Measurements from ENCODE around the gene U2SURP.

The U2SURP gene

GRCh38 chr3:142965581-142965980 lies 35.8 kb upstream of the U2SURP start:
- no peaks in the 10 kb centered on the region for H3K4me1 ChIP-seq (ENCODE audit: insufficient read depth, low read length)
- H3K27me3 ChIP-seq (ENCODE audit: insufficient read depth, low read length) = peaks cover 51% of the 10 kb centered on the region
- H3K4me3 ChIP-seq (ENCODE audit: low read length) = no peak overlapping the region
- H3K36me3 ChIP-seq (ENCODE audit: insufficient read depth, low read depth, low read length) = no peaks in the 10 kb centered on the region
- H3K9ac ChIP-seq (ENCODE audit: low read depth, low read length) = no peak overlapping the region
- H3K27ac ChIP-seq (ENCODE audit: low read length) = no peak overlapping the region
- H3K9me3 ChIP-seq (ENCODE audit: insufficient read depth, low read depth, low read length) = no peaks in the 10 kb centered on the region

DNA sequence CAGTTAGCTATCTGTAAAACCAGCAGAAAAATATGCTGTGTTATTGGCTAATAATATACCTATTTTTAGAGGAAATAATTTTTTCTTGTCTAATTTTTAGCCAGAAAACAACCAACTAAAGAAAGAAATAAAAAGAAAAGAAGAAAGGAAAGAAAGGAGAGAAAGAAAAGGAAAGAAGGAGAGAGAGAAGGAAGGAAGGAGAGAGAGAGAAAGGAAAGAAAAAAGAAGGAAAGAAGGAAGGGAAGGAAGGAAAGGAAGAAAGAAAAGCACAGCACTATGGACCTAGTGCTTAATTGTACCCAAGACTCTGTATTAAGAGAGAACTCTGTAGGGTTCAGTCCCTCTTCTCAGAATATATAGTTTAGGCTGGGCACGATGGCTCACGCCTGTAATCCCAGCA lies 34.6 kb upstream of the U2SURP start:
- Histone ChIP-seq H3K4me1 (ENCODE audit: insufficient read depth, low read length) (no peaks in the 10 kb centered on the region), H3K27me3 (ENCODE audit: insufficient read depth, low read length) (peaks cover 40% of the 10 kb centered on the region), H3K9ac (ENCODE audit: low read depth, low read length) (no peak overlapping the region), H3K27ac (ENCODE audit: low read length) (no peak overlapping the region), H3K9me3 (ENCODE audit: insufficient read depth, low read depth, low read length) (no peaks in the 10 kb centered on the region), H3K36me3 (ENCODE audit: insufficient read depth, low read depth, low read length) (no peaks in the 10 kb centered on the region), H3K4me3 (ENCODE audit: low read length) (no peak overlapping the region)

DNA sequence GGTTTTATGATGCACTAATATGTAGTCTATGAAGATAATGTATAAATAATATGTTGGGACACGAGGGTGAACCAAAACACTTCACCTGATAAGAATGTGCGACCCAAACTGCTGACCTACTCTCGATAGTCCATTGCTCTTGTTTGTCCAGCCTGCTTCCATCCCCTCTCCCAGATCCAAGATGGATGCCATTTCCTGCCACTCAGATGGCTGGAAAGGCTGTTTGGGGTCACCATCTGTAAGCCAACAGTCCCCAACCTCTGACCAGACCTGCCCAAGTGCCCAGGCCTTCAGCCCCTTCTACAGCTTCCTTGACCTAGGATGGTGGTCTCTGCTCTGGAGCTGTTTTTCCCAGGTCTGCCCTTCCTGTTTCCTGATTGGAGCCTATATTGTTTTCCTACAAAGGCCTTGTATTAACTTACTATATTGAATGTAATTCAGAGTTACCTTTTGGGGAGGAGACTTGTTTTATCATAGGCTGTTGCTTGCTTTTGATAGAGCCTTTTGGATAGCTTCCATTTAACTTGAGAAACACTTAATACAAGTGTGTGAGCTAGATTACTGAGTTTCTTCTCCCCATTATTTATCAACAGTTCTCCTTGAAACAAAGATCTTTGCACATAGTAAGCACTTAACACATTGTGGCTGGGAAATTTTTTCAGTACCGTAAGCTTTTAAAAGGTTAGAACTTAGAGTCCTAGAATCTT lies 32.9 kb upstream of the U2SURP start:
- H3K27me3 ChIP-seq (ENCODE audit: insufficient read depth, low read length) = peaks cover 26% of the 10 kb centered on the region
- H3K4me1 ChIP-seq (ENCODE audit: insufficient read depth, low read length) = no peaks in the 10 kb centered on the region
- H3K4me3 ChIP-seq (ENCODE audit: low read length) = no peak overlapping the region
- no peak overlapping the region for H3K27ac ChIP-seq (ENCODE audit: low read length)
- no peak overlapping the region for H3K9ac ChIP-seq (ENCODE audit: low read depth, low read length)
- H3K36me3 ChIP-seq (ENCODE audit: insufficient read depth, low read depth, low read length) = no peaks in the 10 kb centered on the region
- H3K9me3 ChIP-seq (ENCODE audit: insufficient read depth, low read depth, low read length) = no peaks in the 10 kb centered on the region

DNA sequence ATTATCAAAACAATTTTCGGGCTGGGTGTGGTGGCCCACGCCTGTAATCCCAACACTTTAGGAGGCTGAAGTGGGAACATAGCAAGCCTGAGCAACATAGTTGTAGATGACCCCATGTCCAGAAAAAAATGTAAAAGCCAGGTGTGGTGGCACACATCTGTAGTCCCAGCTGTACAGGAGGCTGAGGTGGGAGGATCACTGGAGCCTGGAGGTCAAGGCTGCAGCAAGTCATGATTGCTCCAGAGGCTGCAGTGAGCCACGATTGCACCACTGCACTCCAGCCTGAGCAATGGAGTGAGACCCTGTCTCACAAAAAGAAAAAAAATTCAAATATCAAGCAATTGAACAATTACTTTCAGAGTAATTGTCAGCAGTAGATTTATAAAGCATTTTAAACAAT lies 29.9 kb upstream of the U2SURP start:
- no peaks in the 10 kb centered on the region for H3K36me3 ChIP-seq (ENCODE audit: insufficient read depth, low read depth, low read length)

GRCh38 chr3:142972092-142972753 lies 29.1 kb upstream of the U2SURP start:
- Histone ChIP-seq H3K36me3 (ENCODE audit: insufficient read depth, low read depth, low read length) (no peaks in the 10 kb centered on the region), H3K27me3 (ENCODE audit: insufficient read depth, low read length) (no peaks in the 10 kb centered on the region), H3K4me1 (ENCODE audit: insufficient read depth, low read length) (no peaks in the 10 kb centered on the region), H3K9me3 (ENCODE audit: insufficient read depth, low read depth, low read length) (no peaks in the 10 kb centered on the region), H3K4me3 (ENCODE audit: low read length) (no peak overlapping the region), H3K9ac (ENCODE audit: low read depth, low read length) (no peak overlapping the region), H3K27ac (ENCODE audit: low read length) (no peak overlapping the region)

More for the DNA sequence above, 29.9 kb upstream of the U2SURP start:
- H3K27me3 ChIP-seq (ENCODE audit: insufficient read depth, low read length) = peaks cover 1% of the 10 kb centered on the region; the same call in 1 of the 2 replicates
- H3K27ac ChIP-seq (ENCODE audit: low read length) = no peak overlapping the region
- H3K9ac ChIP-seq (ENCODE audit: low read depth, low read length) = no peak overlapping the region
- H3K4me1 ChIP-seq (ENCODE audit: insufficient read depth, low read length) = no peaks in the 10 kb centered on the region
- no peaks in the 10 kb centered on the region for H3K9me3 ChIP-seq (ENCODE audit: insufficient read depth, low read depth, low read length)
- no peak overlapping the region for H3K4me3 ChIP-seq (ENCODE audit: low read length)

GRCh38 chr3:142973217-142974009 lies 28.0 kb upstream of the U2SURP start:
- Histone ChIP-seq H3K27me3 (ENCODE audit: insufficient read depth, low read length) (no peaks in the 10 kb centered on the region), H3K9me3 (ENCODE audit: insufficient read depth, low read depth, low read length) (no peaks in the 10 kb centered on the region), H3K4me3 (ENCODE audit: low read length) (no peak overlapping the region), H3K36me3 (ENCODE audit: insufficient read depth, low read depth, low read length) (no peaks in the 10 kb centered on the region), H3K9ac (ENCODE audit: low read depth, low read length) (no peak overlapping the region), H3K27ac (ENCODE audit: low read length) (no peak overlapping the region), H3K4me1 (ENCODE audit: insufficient read depth, low read length) (no peaks in the 10 kb centered on the region)

DNA sequence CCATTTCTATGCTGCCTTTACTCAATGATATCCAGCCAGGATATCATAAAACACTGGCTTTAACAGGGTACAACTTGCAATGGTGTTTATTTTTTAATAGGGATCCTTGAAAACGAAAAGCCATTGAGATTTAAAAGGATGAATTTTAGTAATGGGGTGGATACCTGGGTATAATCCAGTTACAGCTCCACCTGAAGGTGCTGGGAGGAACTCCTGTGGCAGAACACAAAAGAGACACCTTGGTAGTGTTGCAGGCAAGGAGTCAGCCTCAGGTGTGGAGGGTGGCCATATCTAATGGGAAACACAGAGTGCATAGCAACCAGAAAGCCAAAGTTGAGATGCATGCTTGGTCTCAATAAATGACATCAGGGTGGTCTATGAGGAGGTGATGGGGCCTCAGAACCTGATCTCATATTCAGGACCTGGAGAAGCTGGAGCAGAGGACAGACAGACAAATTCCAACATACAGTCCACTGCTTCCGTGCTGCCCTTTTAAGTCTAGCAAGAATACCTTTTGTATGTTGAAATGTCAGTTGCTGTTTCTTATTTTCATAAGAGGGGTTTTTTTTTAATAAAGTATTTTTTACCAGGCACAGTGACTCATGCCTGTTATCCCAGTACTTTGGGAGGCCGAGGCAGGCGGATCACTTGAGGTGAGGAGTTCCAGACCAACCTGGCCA lies 25.9 kb upstream of the U2SURP start:
- Histone ChIP-seq H3K27me3 (ENCODE audit: insufficient read depth, low read length) (no peaks in the 10 kb centered on the region), H3K27ac (ENCODE audit: low read length) (no peak overlapping the region), H3K9me3 (ENCODE audit: insufficient read depth, low read depth, low read length) (no peaks in the 10 kb centered on the region), H3K9ac (ENCODE audit: low read depth, low read length) (no peak overlapping the region), H3K4me3 (ENCODE audit: low read length) (no peak overlapping the region), H3K36me3 (ENCODE audit: insufficient read depth, low read depth, low read length) (no peaks in the 10 kb centered on the region), H3K4me1 (ENCODE audit: insufficient read depth, low read length) (no peaks in the 10 kb centered on the region)

- Histone ChIP-seq H3K9me3 (ENCODE audit: insufficient read depth, low read depth, low read length) (no peaks in the 10 kb centered on the region), H3K4me1 (ENCODE audit: insufficient read depth, low read length) (peaks cover 4% of the 10 kb centered on the region; the same call in 1 of the 2 replicates), H3K4me3 (ENCODE audit: low read length) (no peak overlapping the region), H3K36me3 (ENCODE audit: insufficient read depth, low read depth, low read length) (no peaks in the 10 kb centered on the region), H3K27me3 (ENCODE audit: insufficient read depth, low read length) (no peaks in the 10 kb centered on the region), H3K27ac (ENCODE audit: low read length) (no peak overlapping the region), H3K9ac (ENCODE audit: low read depth, low read length) (no peak overlapping the region)
Observed at GRCh38 chr3:142976621-142977398, 24.6 kb upstream of the U2SURP start.

DNA sequence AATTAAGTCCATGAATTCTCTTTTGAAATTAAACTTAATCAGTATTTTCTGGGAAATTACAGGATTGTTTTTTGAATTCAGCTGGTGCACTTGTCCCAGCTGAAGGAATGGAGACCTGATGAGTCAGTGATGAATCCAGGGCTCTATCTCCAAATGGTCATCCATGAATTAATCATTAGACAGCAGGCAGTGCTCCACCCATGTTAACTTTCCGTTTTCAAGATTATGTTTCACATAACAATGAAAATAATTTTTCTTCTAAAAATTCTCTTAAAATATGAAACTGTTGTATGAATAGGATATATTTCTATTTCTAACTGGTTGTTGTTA lies 24.0 kb upstream of the U2SURP start:
- no peak overlapping the region for H3K27ac ChIP-seq (ENCODE audit: low read length)
- H3K4me3 ChIP-seq (ENCODE audit: low read length) = no peak overlapping the region
- no peak overlapping the region for H3K9ac ChIP-seq (ENCODE audit: low read depth, low read length)

GRCh38 chr3:142981108-142981507 lies 20.3 kb upstream of the U2SURP start:
- Histone ChIP-seq H3K27ac (ENCODE audit: low read length) (no peak overlapping the region), H3K36me3 (ENCODE audit: insufficient read depth, low read depth, low read length) (no peaks in the 10 kb centered on the region), H3K27me3 (ENCODE audit: insufficient read depth, low read length) (no peaks in the 10 kb centered on the region), H3K9ac (ENCODE audit: low read depth, low read length) (no peak overlapping the region), H3K9me3 (ENCODE audit: insufficient read depth, low read depth, low read length) (no peaks in the 10 kb centered on the region), H3K4me3 (ENCODE audit: low read length) (no peak overlapping the region), H3K4me1 (ENCODE audit: insufficient read depth, low read length) (peaks cover 6% of the 10 kb centered on the region; the same call in 1 of the 2 replicates)

More for the DNA sequence above, 24.0 kb upstream of the U2SURP start:
- Histone ChIP-seq H3K27me3 (ENCODE audit: insufficient read depth, low read length) (no peaks in the 10 kb centered on the region), H3K9me3 (ENCODE audit: insufficient read depth, low read depth, low read length) (no peaks in the 10 kb centered on the region), H3K4me1 (ENCODE audit: insufficient read depth, low read length) (peaks cover 6% of the 10 kb centered on the region; the same call in 1 of the 2 replicates), H3K36me3 (ENCODE audit: insufficient read depth, low read depth, low read length) (no peaks in the 10 kb centered on the region)
